Thoracic aorta (tissue), 2 donors: ENCODE results near the gene TJP1. TPM values are rescaled to one million over a fixed set of nuclear protein-coding genes. Genes with fewer than 3 reads are reported as not detected.
"Not testable (repeated sequence)": the region's sequence is repeated elsewhere in the genome, so short reads cannot be mapped to it uniquely, and the experiment has no call there.

Experiments used
- ATAC-seq: fragments of 150-250 bp; one replicate; pipeline ENCODE4 v1.8.0; 2017; ENCODE audit warnings: low read depth; ENCODE audit not compliant: insufficient number of reproducible peaks, low FRiP score
- DNase-seq: peaks from one replicate; pipeline ENCODE4 v3.0.0-alpha.2; 2020; ENCODE audit warnings: low spot score
- H3K27ac ChIP-seq, 2 donors: fragments of 200-600 bp; sonication (generic); 1 replicate in 1 of 2; 2 replicates in 1 of 2; pipeline ENCODE4 v1.5.1; 2016; ENCODE audit warnings: mild to moderate bottlenecking in 2 of 2, moderate library complexity in 2 of 2
- H3K27me3 ChIP-seq: fragments of 200-600 bp; sonication (generic); replicated peaks from 2 replicates; pipeline ENCODE4 v1.6.0; 2016; ENCODE audit warnings: mild to moderate bottlenecking; ENCODE audit not compliant: insufficient read depth
- H3K36me3 ChIP-seq: fragments of 200-600 bp; sonication (generic); one replicate; pipeline ENCODE4 v1.5.1; 2016
- H3K4me1 ChIP-seq, 2 donors: fragments of 200-600 bp; sonication (generic); 1 replicate in 1 of 2; 2 replicates in 1 of 2; pipeline versions ENCODE4 v1.5.1 to v1.6.0; 2016; ENCODE audit warnings: low read depth in 2 of 2, mild to moderate bottlenecking in 1 of 2; ENCODE audit not compliant: control insufficient read depth in 1 of 2
- H3K4me3 ChIP-seq: fragments of 200-600 bp; sonication (generic); 2 replicates; pipeline ENCODE4 v1.5.1; 2016; ENCODE audit warnings: mild to moderate bottlenecking
- H3K9me3 ChIP-seq: fragments of 200-600 bp; sonication (generic); 2 replicates; pipeline ENCODE4 v1.5.1; 2016
- total RNA-seq, 2 donors: library from RNA; depleted of rRNA; stranded (reverse); fragments of >200 nt; gene quantifications; one replicate each; pipeline versions ENCODE4 v1.1.0 to v1.2.3, GENCODE V29; 2016
- TF ChIP-seq, protein P1 (sequence below): fragments of 200-600 bp; sonication (generic); IDR thresholded peaks from one replicate; pipeline ENCODE4 v1.5.1; 2019; ENCODE audit warnings: antibody characterized with exemption

TJP1 gene
- total RNA-seq, 2 donors from 2014 or later: 78.4 to 146 TPM

DNA sequence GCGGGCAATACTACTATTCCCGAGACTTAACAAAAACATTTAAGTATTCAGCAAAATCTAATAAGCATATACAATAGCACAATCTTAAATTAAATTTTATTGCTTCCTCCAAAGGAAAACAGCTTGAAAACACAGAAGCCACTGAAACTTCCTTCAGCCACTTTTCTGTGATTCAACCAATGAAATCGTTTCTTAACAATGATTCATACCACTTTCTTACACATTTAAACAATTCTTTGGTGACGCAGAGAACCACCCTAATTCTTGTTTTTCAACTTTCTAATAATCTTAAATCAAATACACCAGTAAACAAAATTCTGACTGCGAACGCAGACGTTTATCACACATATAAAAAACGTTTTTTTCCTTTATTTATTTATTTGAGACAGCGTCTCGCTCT lies 4.1 kb downstream of the TJP1 start:
- no peaks in the 10 kb centered on the region for H3K36me3 ChIP-seq
- ATAC-seq (no peak), DNase-seq (no peak)
- H3K9me3 ChIP-seq: no peaks in the 10 kb centered on the region
- no peak overlapping the region for H3K4me3 ChIP-seq
- H3K4me1 ChIP-seq: peaks cover 15 to 37% of the 10 kb centered on the region in 2 donors
- no peak overlapping the region for H3K27ac ChIP-seq
- TF ChIP-seq, protein P1, sequence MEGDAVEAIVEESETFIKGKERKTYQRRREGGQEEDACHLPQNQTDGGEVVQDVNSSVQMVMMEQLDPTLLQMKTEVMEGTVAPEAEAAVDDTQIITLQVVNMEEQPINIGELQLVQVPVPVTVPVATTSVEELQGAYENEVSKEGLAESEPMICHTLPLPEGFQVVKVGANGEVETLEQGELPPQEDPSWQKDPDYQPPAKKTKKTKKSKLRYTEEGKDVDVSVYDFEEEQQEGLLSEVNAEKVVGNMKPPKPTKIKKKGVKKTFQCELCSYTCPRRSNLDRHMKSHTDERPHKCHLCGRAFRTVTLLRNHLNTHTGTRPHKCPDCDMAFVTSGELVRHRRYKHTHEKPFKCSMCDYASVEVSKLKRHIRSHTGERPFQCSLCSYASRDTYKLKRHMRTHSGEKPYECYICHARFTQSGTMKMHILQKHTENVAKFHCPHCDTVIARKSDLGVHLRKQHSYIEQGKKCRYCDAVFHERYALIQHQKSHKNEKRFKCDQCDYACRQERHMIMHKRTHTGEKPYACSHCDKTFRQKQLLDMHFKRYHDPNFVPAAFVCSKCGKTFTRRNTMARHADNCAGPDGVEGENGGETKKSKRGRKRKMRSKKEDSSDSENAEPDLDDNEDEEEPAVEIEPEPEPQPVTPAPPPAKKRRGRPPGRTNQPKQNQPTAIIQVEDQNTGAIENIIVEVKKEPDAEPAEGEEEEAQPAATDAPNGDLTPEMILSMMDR: no peak
- H3K27me3 ChIP-seq: no peaks in the 10 kb centered on the region

DNA sequence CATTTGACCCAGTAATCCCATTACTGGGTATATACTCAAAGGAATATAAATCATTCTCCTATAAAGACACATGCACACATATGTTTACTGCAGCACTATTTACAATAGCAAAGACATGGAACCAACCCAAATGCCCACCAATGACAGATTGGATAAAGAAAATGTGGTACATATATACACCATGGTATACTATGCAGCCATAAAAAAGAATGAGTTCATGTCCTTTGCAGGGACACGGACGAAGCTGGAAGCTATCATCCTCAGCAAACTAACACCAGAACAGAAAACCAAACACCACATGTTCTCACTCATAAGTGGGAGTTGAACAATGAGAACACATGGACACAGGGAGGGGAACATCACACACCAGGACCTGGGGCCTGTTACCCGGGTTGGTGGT lies 4.8 kb downstream of the TJP1 start:
- H3K9me3 ChIP-seq, ATAC-seq, H3K27ac ChIP-seq, H3K27me3 ChIP-seq, DNase-seq, H3K4me3 ChIP-seq, H3K36me3 ChIP-seq: not testable (repeated sequence)
- H3K4me1 ChIP-seq: peaks cover 13 to 39% of the 10 kb centered on the region in 2 donors

DNA sequence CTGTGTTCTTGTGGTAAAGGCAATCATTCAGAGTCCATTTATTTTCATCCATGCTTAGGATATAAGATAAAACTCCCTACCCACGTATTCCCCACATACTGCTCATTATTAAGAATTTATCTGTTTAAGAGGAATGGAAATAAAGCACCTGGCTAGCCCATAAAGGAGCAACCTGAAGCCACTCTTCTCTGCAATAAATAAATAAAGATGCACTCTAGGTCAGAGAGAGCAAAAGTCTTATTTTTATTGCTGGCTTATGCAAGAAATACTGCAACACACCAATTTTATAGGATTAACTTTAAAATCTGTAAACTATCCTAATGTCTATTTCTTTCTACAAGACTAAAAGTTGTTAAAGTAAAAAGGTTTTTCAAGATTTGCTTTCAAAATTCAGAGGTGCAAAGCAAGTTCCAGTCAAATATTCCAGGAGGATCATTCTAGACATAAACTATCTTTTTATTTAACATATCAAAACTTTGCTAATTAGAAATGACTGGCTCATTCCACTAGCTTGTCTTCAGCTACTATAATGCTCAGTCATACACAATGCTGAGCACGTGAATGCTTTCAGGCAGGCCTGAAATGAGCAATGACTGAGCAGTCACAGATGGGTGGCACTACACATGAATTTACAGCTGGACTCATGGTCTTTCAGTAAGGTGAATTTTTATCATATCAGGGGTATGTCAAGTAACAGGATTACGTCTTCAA lies 7.1 kb downstream of the TJP1 start:
- no peak for ATAC-seq
- Histone ChIP-seq H3K36me3 (no peaks in the 10 kb centered on the region), H3K4me1 (peaks cover 6 to 53% of the 10 kb centered on the region in 2 donors), H3K4me3 (no peak overlapping the region), H3K27me3 (no peaks in the 10 kb centered on the region), H3K27ac (no peak overlapping the region), H3K9me3 (no peaks in the 10 kb centered on the region)
- TF ChIP-seq, protein P1: no peak
- no peak for DNase-seq

DNA sequence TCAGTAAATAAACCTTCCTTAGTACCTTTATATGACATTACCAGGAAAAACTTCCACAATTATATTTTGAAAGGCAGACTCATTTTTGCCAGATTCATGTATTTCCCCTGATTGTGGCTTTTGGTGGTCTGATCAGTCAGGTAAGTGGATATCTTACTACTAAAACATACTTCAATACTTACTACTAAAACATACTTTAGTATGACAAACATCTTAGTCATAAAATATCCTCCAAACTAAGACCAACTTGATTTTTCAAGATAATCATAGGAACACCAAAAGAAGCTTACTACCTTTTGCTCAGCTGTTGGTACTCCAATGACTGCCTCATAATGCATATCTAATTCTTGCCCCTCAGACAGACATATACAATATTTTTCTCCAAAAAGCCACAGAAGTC lies 9.3 kb downstream of the TJP1 start:
- H3K27ac ChIP-seq: no peak overlapping the region
- H3K4me3 ChIP-seq: no peak overlapping the region
- peaks cover 0 to 47% of the 10 kb centered on the region in 2 donors for H3K4me1 ChIP-seq
- H3K36me3 ChIP-seq: no peaks in the 10 kb centered on the region
- TF ChIP-seq, protein P1: no peak
- H3K9me3 ChIP-seq: no peaks in the 10 kb centered on the region
- ATAC-seq (no peak), DNase-seq (no peak)
- H3K27me3 ChIP-seq: no peaks in the 10 kb centered on the region

DNA sequence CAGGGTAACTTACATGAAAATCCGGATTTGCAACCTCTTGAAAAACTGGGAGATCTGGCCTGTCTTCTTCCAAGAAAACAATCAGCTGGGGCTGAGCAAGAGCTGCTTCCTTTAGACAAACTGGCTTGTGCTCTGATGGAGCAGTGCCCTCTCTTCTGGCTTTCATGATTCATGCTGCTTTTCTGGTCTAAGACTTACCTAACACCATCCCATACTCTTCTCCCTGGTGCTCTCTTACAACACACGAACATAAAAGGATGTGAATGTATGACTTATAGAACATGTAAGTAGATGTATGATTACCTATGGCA lies 9.9 kb downstream of the TJP1 start:
- no peak overlapping the region for H3K27ac ChIP-seq
- no peaks in the 10 kb centered on the region for H3K9me3 ChIP-seq
- H3K4me3 ChIP-seq: no peak overlapping the region
- peaks cover 0 to 47% of the 10 kb centered on the region in 2 donors for H3K4me1 ChIP-seq
- TF ChIP-seq, protein P1: no peak
- no peaks in the 10 kb centered on the region for H3K36me3 ChIP-seq
- H3K27me3 ChIP-seq: no peaks in the 10 kb centered on the region
- no peak for DNase-seq
- ATAC-seq: no peak
